HG03060 (cell line): Measurements from ENCODE around the gene PLD1.
"Not testable (repeated sequence)": the region's sequence is repeated elsewhere in the genome, so short reads cannot be mapped to it uniquely, and the experiment has no call there.

Source experiments
- ATAC-seq: cut with Tn5 transposase; IDR thresholded peaks from one replicate; pipeline ENCODE4 v1.9.1; 2021; ENCODE audit warnings: low read depth, moderate number of reproducible peaks; ENCODE audit not compliant: unreplicated experiment

Gene PLD1

GRCh38 chr3:171643681-171644080 is 166.6 kb downstream of the PLD1 start:
- no peak for ATAC-seq

GRCh38 chr3:171643033-171643432 is 167.2 kb downstream of the PLD1 start:
- no peak for ATAC-seq

GRCh38 chr3:171640520-171641412 is 169.5 kb downstream of the PLD1 start:
- no peak for ATAC-seq

GRCh38 chr3:171636666-171637065 is 173.6 kb downstream of the PLD1 start:
- ATAC-seq = no peak

GRCh38 chr3:171632766-171633165 is 177.5 kb downstream of the PLD1 start:
- ATAC-seq = no peak

- not testable (repeated sequence) for ATAC-seq
Observed at GRCh38 chr3:171626799-171627198, 183.5 kb downstream of the PLD1 start.

GRCh38 chr3:171622126-171622525 is 188.2 kb downstream of the PLD1 start:
- ATAC-seq = no peak

- no peak for ATAC-seq
Observed at GRCh38 chr3:171620825-171621434, 189.4 kb downstream of the PLD1 start.

- ATAC-seq = no peak
Observed at GRCh38 chr3:171616798-171617197, 193.5 kb downstream of the PLD1 start.

GRCh38 chr3:171615686-171616085 is 194.6 kb downstream of the PLD1 start:
- no peak for ATAC-seq

GRCh38 chr3:171615281-171615680 is 195.0 kb downstream of the PLD1 start:
- no peak for ATAC-seq

- no peak for ATAC-seq
Observed at GRCh38 chr3:171614318-171614921, 195.9 kb downstream of the PLD1 start.

GRCh38 chr3:171607452-171607851 is 202.8 kb downstream of the PLD1 start:
- ATAC-seq = no peak

GRCh38 chr3:171606151-171606751 is 204.0 kb downstream of the PLD1 start:
- no peak for ATAC-seq

- ATAC-seq = no peak
Observed at GRCh38 chr3:171604370-171604769, 205.9 kb downstream of the PLD1 start.

- ATAC-seq = no peak
Observed at GRCh38 chr3:171602072-171602471, 208.2 kb downstream of the PLD1 start.

GRCh38 chr3:171600030-171600429 is 210.3 kb downstream of the PLD1 start:
- no peak for ATAC-seq

- ATAC-seq = no peak
Observed at GRCh38 chr3:171598990-171599389, 211.3 kb downstream of the PLD1 start.

GRCh38 chr3:171592786-171593185 is 217.5 kb downstream of the PLD1 start:
- ATAC-seq = no peak

GRCh38 chr3:171591070-171591469 is 219.2 kb downstream of the PLD1 start:
- ATAC-seq = no peak

- no peak for ATAC-seq
Observed at GRCh38 chr3:171586274-171586673, 224.0 kb downstream of the PLD1 start.
